ENCODE measurements around the gene EFCAB6.

The EFCAB6 gene

GRCh38 chr22:43828725-43828997, 16.6 kb upstream of the EFCAB6 start:
- no peak for DNase-seq

- DNase-seq = no peak
Measured at GRCh38 chr22:43827926-43828724, 16.0 kb upstream of the EFCAB6 start.

GRCh38 chr22:43827003-43827735, 15.1 kb upstream of the EFCAB6 start:
- DNase-seq = no peak

GRCh38 chr22:43826142-43827002, 14.3 kb upstream of the EFCAB6 start:
- DNase-seq = peak; percentile 72

GRCh38 chr22:43825651-43826050, 13.5 kb upstream of the EFCAB6 start:
- DNase-seq = no peak

GRCh38 chr22:43824724-43825420, 12.8 kb upstream of the EFCAB6 start:
- DNase-seq = no peak

- no peak for DNase-seq
Measured at GRCh38 chr22:43823911-43824665, 12.0 kb upstream of the EFCAB6 start.

- peak; percentile 84 for DNase-seq
Measured at GRCh38 chr22:43823353-43823908, 11.3 kb upstream of the EFCAB6 start.

GRCh38 chr22:43821606-43822425, 9.7 kb upstream of the EFCAB6 start:
- DNase-seq = no peak

- DNase-seq = no peak
Measured at GRCh38 chr22:43820651-43821305, 8.7 kb upstream of the EFCAB6 start.

- no peak for DNase-seq
Measured at GRCh38 chr22:43819931-43820640, 8.0 kb upstream of the EFCAB6 start.

- no peak for DNase-seq
Measured at GRCh38 chr22:43819421-43819921, 7.4 kb upstream of the EFCAB6 start.

GRCh38 chr22:43818981-43819380, 6.9 kb upstream of the EFCAB6 start:
- no peak for DNase-seq

GRCh38 chr22:43817402-43817801, 5.3 kb upstream of the EFCAB6 start:
- DNase-seq = no peak

GRCh38 chr22:43814264-43814663, 2.2 kb upstream of the EFCAB6 start:
- DNase-seq = no peak

GRCh38 chr22:43812890-43813289, 785 bp upstream of the EFCAB6 start:
- DNase-seq = no peak

- DNase-seq = peak; percentile 10
Measured at GRCh38 chr22:43811777-43812148, 342 bp downstream of the EFCAB6 start.

- DNase-seq = no peak
Measured at GRCh38 chr22:43802897-43803495, 9.1 kb downstream of the EFCAB6 start.

- no peak for DNase-seq
Measured at GRCh38 chr22:43800970-43801369, 11.1 kb downstream of the EFCAB6 start.

All from kidney glomerular epithelial cell (primary cell).